HG02884 (cell line): ENCODE data around the gene PROK1.
"Not testable (repeated sequence)": the region's sequence is repeated elsewhere in the genome, so short reads cannot be mapped to it uniquely, and the experiment has no call there.

Source experiments
- ATAC-seq: cut with Tn5 transposase; IDR thresholded peaks from one replicate; pipeline ENCODE4 v1.9.1; 2021; ENCODE audit warnings: mild to moderate bottlenecking, moderate library complexity; ENCODE audit not compliant: unreplicated experiment

PROK1 gene

GRCh38 chr1:110433213-110433612, 17.7 kb upstream of the PROK1 start:
- ATAC-seq: no peak

DNA sequence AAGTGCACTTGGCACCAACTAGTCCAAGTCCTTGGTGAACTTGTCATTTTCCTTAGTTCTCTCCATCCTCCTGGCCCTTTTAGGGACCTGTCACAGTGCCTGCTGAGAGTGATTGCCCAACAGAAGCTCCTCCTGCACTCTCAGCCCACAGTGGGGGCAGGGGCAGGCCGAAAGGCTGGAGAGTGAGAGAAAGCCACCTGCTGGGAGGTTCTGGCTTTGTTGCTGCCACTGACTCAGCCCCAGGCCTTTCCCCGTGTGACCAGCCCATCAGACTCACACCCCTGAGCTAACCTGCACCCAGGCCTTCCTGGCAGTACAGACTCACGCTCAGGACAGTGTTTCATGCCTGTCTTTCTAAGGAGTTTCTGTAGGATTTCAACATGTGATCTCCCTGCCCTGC, 17.1 kb upstream of the PROK1 start:
- ATAC-seq: no peak

DNA sequence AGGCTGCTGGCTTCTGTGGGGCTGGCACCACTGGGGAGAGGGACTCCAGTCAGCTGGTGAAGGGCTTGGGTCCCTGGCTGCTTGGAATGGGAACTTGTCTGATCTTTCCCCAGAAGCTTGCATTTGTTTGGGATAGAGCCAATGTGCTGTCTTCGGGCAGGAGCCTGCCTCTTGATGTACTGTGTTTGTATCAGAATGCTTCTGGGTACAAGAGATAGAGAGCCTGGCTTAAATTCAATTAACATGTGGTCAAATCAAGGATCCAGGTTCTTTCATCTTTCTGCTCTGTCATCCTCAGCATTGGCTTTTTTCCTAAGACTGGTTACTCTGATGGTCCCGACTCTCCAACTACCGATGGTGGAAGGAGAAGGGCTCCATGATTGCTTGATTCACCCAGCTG, 16.0 kb upstream of the PROK1 start:
- no peak for ATAC-seq

- ATAC-seq: no peak
These were observed 14.3 kb upstream of the PROK1 start for GRCh38 chr1:110436635-110437034.

- ATAC-seq: not testable (repeated sequence)
These were observed 13.2 kb upstream of the PROK1 start for GRCh38 chr1:110437645-110438299.

- ATAC-seq: no peak
These were observed 12.1 kb upstream of the PROK1 start for GRCh38 chr1:110438893-110439292.

- ATAC-seq: not testable (repeated sequence)
These were observed 11.1 kb upstream of the PROK1 start for GRCh38 chr1:110439873-110440272.

DNA sequence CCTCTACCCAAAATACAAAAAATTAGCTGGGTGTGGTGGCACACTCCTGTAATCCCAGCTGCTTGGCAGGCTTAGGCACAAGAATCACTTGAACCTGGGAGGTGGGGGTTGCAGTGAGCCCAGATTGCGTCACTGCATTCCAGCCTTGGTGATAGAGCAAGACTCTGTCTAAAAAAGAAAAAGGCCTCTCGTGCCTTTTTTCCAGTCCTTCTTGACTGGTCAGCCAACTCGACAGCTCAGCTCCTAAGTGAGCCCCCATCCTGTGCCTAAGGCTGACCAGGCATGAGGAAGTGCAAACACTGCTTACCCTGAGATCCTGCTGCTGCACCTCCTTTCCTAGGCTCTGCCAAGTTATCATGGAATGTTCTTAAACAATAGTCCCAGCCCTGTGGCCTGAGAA, 10.1 kb upstream of the PROK1 start:
- no peak for ATAC-seq

- ATAC-seq: no peak
These were observed 9.1 kb upstream of the PROK1 start for GRCh38 chr1:110441888-110442287.

DNA sequence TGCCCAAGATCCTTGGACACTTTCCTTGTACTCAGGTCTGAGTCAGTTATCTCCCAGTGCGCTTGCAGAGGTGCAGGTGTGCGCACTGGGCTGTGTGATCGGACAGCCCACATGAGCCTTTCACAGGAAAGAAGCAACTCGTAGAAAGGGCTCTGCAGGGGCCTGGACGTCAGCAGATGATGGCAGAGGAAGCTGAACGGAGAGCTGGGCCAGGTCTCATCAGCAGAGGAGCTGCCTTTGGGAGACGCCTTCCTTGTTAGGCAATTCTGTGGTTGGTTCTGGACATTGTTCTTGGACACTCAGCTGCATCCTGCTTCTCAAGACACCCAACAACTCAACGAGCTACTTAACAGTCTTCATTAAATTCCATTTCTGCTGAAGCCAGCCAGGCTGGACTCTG, 7.5 kb upstream of the PROK1 start:
- ATAC-seq: no peak

DNA sequence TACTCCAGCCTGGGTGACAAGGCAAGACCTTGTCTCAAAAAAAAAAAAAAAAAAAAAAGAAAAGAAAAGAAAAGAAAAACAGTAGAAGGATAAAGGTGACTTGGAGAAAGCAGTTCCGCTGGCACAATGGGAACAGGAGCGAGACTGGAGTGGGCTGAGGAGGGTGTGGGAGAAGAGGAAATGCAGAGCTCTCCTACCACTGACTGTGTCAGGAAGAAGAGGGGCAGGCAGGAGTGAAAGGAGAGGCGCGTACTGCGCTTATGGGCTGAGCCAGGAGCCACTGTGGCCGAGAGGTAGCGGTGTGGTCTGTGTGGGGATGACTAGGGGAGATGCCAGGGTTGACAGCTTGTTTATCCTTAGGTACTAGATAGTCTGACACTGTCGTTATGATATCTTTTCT, 6.4 kb upstream of the PROK1 start:
- ATAC-seq: no peak

DNA sequence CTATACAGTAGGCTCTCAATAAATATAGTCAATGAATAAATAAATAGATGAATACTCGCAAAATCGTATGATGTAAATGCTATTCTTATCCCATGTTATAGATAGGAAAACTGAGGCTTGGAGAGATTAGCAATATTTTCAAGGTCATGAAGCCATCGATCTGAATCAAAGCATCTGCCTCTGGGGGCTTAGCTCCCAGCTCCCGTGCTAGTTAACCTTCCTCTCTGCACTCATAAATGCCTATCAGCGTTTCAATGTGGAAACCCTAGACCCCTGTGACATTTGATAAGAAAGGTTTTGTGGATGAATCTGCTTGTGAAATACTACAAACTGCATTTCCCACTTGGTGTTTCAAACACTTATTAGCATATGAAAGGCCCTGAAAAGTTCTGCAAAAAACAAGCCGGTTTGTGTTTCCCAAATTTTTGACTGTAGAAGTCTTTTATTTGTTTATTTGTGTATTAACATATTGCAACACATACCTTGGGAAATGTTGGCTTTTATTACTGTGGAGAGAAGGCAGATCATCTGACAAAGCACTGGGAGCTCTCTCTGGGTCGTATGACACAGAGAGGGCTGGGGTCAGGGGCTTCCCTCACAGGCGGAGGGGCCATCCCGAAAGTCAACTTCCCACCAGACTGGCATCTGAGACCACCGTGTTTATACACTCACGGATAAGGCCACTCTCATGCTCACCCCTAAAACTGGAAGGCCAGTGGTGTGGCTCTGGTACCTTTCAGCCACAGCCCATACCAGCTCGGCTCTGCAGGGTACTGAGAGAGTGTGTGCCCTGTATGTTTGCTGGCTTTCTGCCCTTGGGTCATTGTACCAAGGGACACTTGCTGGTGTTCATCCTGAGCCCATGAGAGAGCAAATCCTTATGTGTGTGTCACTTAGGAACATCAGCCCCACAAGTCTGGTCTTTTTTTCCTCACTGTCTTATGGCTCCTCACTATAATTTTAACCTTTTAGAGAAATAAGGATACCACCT, 993 bp upstream of the PROK1 start:
- no peak for ATAC-seq

DNA sequence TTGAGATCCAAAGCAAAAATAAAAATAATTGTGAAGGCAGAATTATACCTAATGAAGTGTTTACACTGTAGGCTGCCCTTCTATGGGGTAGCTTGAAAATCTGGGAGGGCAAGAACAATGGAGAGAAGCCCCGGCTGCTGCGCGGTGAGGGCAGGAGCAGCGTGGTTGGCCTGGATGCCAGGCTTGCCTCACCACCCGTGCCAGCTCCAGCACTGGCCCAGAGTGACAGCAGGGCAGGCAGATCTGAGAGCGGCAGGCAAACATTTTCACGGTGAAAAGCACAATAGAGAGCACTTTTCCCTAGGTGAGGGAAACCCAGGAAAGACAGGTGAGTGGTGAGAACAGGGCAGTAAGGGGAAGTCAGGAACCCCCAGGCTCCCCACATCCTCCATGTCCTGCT, 1.4 kb downstream of the PROK1 start:
- ATAC-seq: no peak

DNA sequence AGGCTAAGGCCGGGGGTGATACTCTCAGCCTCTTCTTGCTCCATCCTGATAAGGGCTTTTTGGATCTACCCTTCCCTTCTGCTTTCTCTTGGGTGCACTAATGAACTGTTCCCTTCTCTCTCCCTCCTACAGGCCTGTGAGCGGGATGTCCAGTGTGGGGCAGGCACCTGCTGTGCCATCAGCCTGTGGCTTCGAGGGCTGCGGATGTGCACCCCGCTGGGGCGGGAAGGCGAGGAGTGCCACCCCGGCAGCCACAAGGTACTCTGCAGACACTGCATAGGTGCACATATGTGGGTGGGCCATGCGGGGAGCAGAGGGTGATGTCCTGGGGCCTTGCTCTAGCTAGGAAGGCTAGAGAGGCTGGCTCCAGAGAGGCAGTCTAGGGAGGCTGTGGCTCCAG, 2.9 kb downstream of the PROK1 start:
- ATAC-seq: no peak

- ATAC-seq: no peak
These were observed 3.4 kb downstream of the PROK1 start for GRCh38 chr1:110454328-110454727.

DNA sequence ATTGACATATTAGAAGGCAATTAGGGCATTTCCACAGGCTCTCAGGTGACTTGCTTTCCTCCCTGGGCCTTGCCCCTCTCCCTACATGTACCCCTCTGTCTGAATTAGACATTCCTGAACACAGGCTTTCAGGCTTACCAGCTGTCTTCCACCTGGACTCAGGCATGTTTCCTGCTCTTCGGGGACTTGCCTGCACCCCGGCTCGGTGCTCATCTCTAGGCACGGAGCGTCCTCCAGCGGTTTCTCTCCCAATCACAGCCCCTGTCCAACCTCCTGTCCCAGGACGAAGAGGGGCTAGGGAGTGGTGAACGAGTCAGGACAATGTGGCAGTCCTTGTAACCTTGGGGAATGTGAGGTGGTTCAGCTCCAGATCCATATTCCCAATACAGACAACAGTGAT, 4.2 kb downstream of the PROK1 start:
- ATAC-seq: no peak

GRCh38 chr1:110457206-110457605, 6.3 kb downstream of the PROK1 start:
- ATAC-seq: no peak

DNA sequence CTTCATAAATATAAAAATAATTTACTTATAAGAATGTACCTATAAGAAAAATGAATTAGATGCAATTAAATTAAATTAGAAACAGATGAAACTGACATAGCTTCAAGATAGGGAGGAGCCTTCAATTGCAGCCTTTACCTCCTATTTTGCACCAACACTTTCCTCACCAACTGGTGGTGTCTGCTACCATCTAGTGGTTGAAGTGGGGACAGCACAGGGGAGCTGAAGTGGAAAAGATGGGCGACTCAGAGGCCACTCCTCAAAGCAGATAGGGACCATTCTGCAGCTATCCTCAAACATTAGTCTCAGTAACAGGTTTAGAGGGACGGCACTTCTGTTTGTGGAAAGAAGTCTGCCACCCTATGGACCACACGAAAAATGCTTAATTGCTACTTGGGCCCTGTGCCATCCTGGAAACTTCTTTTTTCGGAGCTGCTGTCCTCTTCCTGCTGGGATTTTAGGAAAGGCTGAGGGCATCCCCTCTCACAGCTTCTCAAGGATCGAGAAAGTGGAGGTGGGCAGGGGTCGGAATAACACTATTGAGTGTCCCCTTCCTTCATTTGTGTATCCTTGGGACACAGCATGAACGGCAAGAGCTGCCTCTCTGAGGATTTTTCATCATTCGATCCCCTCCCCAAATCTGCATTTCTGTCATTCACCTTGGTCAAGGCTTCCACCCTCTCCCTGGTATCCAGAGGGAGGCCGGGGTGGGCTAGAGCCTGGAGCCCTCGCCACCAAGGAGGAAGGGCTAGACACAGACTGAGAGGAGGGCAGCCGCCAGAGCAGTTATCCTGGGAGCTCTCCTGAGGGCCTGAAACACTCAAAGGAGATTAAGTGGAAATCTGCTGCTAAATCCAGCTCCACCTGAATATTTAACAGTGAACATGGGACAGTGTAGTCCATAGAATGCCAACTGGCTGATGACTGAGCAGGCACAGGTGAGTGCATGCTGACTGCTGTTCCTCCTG, 9.6 kb downstream of the PROK1 start:
- no peak for ATAC-seq

DNA sequence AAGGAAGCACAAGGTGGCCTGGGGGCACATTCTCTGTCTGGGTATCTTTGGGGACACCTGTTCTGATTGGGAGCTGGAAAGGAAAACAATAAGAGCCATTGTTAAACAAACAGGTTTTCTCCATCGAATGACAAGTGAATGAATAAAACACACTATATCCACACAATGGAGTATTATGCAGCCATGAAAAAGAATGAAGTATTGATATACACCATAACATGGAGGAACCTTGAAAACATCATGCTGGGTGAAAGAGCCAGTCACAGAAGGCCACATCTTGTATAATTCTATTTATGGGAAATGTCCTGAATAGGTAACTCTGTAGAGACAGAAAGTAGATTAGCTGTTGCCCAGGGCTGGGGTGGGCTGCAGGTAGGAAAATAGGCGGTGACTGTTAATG, 11.1 kb downstream of the PROK1 start:
- ATAC-seq: no peak

DNA sequence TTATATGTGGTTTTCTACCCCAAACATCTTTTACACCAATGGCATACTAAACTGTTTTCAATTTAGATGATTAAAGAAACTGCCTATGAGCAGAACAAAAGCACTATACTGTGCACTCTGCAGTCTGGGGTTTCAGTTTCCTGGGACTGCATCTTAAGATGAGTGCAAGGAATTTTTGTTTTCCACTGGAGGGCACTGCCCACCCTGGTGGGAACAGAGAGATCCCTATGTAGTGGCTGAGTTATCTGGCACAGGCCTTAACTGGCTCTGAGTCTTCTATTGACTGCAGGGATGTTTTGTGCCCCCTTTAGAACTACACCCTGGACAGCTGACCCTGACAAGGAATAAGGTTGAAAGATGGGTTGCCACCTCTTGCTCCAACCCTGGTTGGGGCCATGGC, 12.0 kb downstream of the PROK1 start:
- no peak for ATAC-seq

GRCh38 chr1:110463725-110464124, 12.8 kb downstream of the PROK1 start:
- ATAC-seq: no peak
